SH-SY5Y (cell line): Measurements from ENCODE around the gene SURF2.

Experiments used
- GATA2 ChIP-seq: IDR thresholded peaks from 2 replicates; pipeline ENCODE4 v1.6.1; 2011; ENCODE audit warnings: mild to moderate bottlenecking, low read depth, low read length
- GATA3 ChIP-seq: IDR thresholded peaks from 2 replicates; pipeline ENCODE4 v1.6.1; 2011; ENCODE audit warnings: low read depth, mild to moderate bottlenecking, low read length, moderate library complexity

Gene SURF2

DNA sequence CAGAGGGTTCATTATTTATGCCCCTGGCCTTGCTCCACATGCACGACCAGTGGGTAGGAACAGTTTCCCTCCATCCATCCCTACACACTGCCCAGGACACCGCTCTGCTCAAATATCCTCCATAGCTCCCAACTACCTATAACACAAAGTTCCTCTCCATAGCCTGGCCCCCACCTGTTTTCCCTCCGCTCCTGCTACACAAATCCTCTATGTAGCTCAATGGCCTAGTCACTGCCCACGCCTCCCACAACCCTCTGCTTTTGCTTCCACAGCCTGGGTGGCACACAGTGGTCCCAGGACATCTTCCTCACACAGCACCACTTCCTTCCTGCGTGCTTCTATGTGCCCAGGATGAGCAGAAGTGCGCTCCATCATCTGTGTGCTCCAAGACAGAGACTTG is 41.0 kb downstream of the SURF2 start:
- no peak for TF ChIP-seq GATA3

DNA sequence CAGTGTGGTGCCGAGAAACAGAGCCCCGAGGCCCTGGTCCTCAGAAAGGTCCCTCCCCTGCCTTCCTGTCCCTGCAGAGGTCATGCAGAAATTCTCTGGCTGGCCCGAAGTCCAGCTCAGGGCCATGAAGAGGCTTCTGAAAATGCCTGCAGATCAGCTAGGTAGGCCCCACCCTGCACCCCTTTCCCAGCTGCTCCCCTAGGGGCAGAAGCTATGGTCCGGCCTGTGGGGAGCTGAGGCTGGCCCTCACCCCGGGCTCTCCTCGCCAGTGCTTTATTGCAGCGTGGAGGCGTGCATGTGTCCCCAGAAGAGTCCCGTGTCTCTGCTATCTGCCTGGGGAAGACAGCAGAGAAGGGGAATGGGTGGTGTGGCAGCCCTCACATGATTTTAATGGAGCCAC is 41.5 kb downstream of the SURF2 start:
- no peak for TF ChIP-seq GATA2
- TF ChIP-seq GATA3: no peak

- no peak for TF ChIP-seq GATA3
- TF ChIP-seq GATA2: no peak
These were observed 43.9 kb downstream of the SURF2 start for GRCh38 chr9:133400292-133400691.

GRCh38 chr9:133401588-133401987 is 45.2 kb downstream of the SURF2 start:
- TF ChIP-seq GATA2: no peak
- TF ChIP-seq GATA3: no peak

DNA sequence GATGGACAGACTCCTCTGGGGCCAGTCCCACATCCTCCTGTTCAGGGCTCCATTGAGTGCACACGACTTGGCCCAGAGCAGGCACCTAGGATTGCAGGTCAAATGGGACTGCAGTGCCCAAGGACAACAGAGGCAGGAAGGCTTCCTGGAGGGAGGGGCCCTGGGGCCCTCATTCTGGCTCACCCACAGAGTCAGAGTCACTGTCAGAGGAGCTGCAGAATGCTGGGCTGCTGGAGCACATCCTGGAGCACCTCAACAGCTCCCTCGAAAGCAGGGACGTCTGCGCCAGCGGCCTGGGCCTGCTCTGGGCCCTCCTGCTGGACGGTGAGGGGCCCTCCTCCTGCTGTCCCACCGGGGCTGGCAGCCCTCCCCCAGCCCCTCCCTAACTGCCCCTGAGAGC is 46.3 kb downstream of the SURF2 start:
- TF ChIP-seq GATA3 (no peak), GATA2 (no peak)

DNA sequence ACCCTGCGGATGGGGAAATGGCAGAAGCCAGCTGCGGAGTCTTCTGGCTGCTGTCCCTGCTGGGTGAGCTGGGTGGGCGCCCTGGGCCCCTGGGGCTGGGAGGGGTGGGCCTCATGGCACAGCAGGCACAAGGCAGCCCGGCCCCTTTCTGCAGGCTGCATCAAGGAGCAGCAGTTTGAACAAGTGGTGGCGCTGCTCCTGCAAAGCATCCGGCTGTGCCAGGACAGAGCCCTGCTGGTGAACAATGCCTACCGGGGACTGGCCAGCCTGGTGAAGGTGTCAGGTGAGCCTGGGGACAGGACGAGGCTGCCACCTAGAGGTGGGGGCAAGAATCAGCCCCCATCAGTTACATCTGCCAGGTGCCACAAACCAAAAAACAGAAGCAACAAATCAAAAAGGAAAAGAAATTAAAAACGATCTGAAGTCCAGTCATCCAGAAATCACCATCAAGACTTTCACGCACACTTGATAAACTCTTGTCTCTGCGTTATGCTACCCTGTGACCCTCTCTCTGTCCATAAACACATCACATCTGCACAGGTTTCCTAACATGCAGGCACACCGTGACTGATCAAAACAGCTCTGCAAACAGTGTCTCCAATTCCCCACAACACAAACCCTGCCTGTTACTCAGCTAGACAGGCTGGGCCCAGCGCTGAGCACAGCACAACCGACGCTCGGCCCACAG is 47.6 kb downstream of the SURF2 start:
- TF ChIP-seq GATA2 (no peak), GATA3 (no peak)

- TF ChIP-seq GATA3 (no peak), GATA2 (no peak)
These were observed 48.2 kb downstream of the SURF2 start for GRCh38 chr9:133404454-133405002.

GRCh38 chr9:133405508-133406438 is 49.4 kb downstream of the SURF2 start:
- TF ChIP-seq GATA2 (no peak), GATA3 (no peak)

- no peak for TF ChIP-seq GATA3
- no peak for TF ChIP-seq GATA2
These were observed 50.3 kb downstream of the SURF2 start for GRCh38 chr9:133406480-133407307.

- TF ChIP-seq GATA2 (no peak), GATA3 (no peak)
These were observed 51.7 kb downstream of the SURF2 start for GRCh38 chr9:133408042-133408441.
